Ishikawa (cell line): ENCODE data around the gene CCL4.

Experiments
- CEBPB ChIP-seq: IDR thresholded peaks from 2 replicates; pipeline ENCODE4 v1.6.1; 2012
- CREB1 ChIP-seq: IDR thresholded peaks from 2 replicates; pipeline ENCODE4 v1.6.1; 2012; ENCODE audit warnings: low read depth
- EGR1 ChIP-seq: IDR thresholded peaks from 2 replicates; pipeline ENCODE4 v1.6.1; 2012
- EP300 ChIP-seq: IDR thresholded peaks from 2 replicates; pipeline ENCODE4 v1.6.1; 2012; ENCODE audit warnings: borderline replicate concordance
- FOXM1 ChIP-seq: IDR thresholded peaks from 2 replicates; pipeline ENCODE4 v1.6.1; 2012; ENCODE audit warnings: low read depth, borderline replicate concordance
- NFIC ChIP-seq: IDR thresholded peaks from 2 replicates; pipeline ENCODE4 v1.6.1; 2012
- RAD21 ChIP-seq: IDR thresholded peaks from 2 replicates; pipeline ENCODE4 v1.6.1; 2012; ENCODE audit warnings: low read depth
- TAF1 ChIP-seq: IDR thresholded peaks from 2 replicates; pipeline ENCODE4 v1.6.1; 2012; ENCODE audit warnings: low read depth, mild to moderate bottlenecking
- TEAD4 ChIP-seq: IDR thresholded peaks from 2 replicates; pipeline ENCODE4 v1.6.1; 2012
- YY1 ChIP-seq: IDR thresholded peaks from 2 replicates; pipeline ENCODE4 v1.6.1; 2012; ENCODE audit warnings: low read depth
- ZBTB7A ChIP-seq: IDR thresholded peaks from 2 replicates; pipeline ENCODE4 v1.6.1; 2012; ENCODE audit warnings: low read depth
- TF ChIP-seq, protein P1 (sequence below): IDR thresholded peaks from 2 replicates; pipeline ENCODE4 v1.6.1; 2012; ENCODE audit warnings: low read depth, mild to moderate bottlenecking
- TF ChIP-seq, protein P2 (sequence below): IDR thresholded peaks from 2 replicates; pipeline ENCODE4 v1.6.1; 2012
- TF ChIP-seq, protein P3 (sequence below): IDR thresholded peaks from 2 replicates; pipeline ENCODE4 v1.6.1; 2012

DNA sequence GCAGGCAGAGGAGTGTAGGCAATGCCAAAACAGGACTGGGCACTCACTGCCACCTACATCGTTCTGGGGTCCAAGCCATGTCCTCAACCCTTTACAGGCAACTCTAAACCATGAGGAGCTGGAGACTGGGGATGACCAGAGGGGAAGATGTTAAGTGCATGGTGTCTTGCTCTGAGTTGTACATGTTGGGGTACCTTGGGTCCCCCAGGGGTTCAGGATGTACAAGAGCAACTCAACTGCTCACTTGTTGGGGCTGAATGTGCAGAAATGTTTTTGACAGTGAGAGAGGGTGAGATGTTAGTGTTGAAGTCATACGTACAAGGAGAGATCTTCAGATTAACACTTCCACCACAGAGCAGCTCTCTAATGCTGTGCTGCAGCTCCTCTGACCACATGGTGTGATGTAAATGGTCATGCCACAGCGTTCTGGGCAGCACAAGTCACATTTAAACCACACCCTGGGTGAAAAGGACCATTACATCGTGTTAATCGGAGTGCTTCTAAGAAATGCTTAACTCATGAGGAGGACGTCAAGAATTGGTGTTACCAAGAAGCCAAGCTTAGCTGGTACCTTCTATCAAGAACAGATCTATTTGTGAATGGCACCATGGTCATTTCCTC lies 37.2 kb upstream of the CCL4 start:
- TF ChIP-seq, protein P1, sequence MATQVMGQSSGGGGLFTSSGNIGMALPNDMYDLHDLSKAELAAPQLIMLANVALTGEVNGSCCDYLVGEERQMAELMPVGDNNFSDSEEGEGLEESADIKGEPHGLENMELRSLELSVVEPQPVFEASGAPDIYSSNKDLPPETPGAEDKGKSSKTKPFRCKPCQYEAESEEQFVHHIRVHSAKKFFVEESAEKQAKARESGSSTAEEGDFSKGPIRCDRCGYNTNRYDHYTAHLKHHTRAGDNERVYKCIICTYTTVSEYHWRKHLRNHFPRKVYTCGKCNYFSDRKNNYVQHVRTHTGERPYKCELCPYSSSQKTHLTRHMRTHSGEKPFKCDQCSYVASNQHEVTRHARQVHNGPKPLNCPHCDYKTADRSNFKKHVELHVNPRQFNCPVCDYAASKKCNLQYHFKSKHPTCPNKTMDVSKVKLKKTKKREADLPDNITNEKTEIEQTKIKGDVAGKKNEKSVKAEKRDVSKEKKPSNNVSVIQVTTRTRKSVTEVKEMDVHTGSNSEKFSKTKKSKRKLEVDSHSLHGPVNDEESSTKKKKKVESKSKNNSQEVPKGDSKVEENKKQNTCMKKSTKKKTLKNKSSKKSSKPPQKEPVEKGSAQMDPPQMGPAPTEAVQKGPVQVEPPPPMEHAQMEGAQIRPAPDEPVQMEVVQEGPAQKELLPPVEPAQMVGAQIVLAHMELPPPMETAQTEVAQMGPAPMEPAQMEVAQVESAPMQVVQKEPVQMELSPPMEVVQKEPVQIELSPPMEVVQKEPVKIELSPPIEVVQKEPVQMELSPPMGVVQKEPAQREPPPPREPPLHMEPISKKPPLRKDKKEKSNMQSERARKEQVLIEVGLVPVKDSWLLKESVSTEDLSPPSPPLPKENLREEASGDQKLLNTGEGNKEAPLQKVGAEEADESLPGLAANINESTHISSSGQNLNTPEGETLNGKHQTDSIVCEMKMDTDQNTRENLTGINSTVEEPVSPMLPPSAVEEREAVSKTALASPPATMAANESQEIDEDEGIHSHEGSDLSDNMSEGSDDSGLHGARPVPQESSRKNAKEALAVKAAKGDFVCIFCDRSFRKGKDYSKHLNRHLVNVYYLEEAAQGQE, result no peak
- TF ChIP-seq, protein P2, sequence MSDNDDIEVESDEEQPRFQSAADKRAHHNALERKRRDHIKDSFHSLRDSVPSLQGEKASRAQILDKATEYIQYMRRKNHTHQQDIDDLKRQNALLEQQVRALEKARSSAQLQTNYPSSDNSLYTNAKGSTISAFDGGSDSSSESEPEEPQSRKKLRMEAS, result no peak
- no peak for TF ChIP-seq EP300
- TF ChIP-seq, protein P3, sequence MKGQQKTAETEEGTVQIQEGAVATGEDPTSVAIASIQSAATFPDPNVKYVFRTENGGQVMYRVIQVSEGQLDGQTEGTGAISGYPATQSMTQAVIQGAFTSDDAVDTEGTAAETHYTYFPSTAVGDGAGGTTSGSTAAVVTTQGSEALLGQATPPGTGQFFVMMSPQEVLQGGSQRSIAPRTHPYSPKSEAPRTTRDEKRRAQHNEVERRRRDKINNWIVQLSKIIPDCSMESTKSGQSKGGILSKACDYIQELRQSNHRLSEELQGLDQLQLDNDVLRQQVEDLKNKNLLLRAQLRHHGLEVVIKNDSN, result no peak
- TF ChIP-seq TAF1, result no peak
- TF ChIP-seq YY1, result no peak
- TF ChIP-seq ZBTB7A, result no peak
- TF ChIP-seq RAD21, result no peak
- no peak for TF ChIP-seq EGR1
- TF ChIP-seq CEBPB, result no peak
- TF ChIP-seq CREB1, result no peak
- TF ChIP-seq NFIC, result no peak
- no peak for TF ChIP-seq TEAD4
- no peak for TF ChIP-seq FOXM1
